Astrocyte (in vitro differentiated cells and primary cell): ENCODE measurements around the gene GNB1. TPM values are rescaled to one million over a fixed set of nuclear protein-coding genes. Genes with fewer than 3 reads are reported as not detected.

Source experiments
- DNase-seq: peaks from one replicate; pipeline ENCODE4 v3.0.0-alpha.2; 2010; ENCODE audit warnings: low read depth
- FAIRE-seq: peaks from 2 replicates; lab custom pipeline; 2011; peaks lifted over from hg19 to GRCh38; lab: Jason Lieb, UNC
- H2AFZ ChIP-seq: 2 replicates; pipeline ENCODE4 v1.6.0; 2012; ENCODE audit warnings: low read depth, low read length, inconsistent platforms
- H3K27ac ChIP-seq: 2 replicates; pipeline ENCODE4 v1.5.1; 2011; ENCODE audit warnings: low read depth, low read length, inconsistent platforms
- H3K27me3 ChIP-seq: 2 replicates; pipeline ENCODE4 v1.6.0; 2011; ENCODE audit warnings: low read length, inconsistent platforms; ENCODE audit not compliant: insufficient read depth
- H3K36me3 ChIP-seq: 2 replicates; pipeline ENCODE4 v1.5.1; 2011; ENCODE audit warnings: low read length, inconsistent platforms; ENCODE audit not compliant: insufficient read depth
- H3K4me1 ChIP-seq: 2 replicates; pipeline ENCODE4 v1.5.1; 2011; ENCODE audit warnings: low read length, inconsistent platforms; ENCODE audit not compliant: insufficient read depth
- H3K4me2 ChIP-seq: 2 replicates; pipeline ENCODE4 v1.6.0; 2012; ENCODE audit warnings: low read length, inconsistent platforms
- H3K4me3 ChIP-seq: 2 replicates; pipeline ENCODE4 v1.5.1; 2011; ENCODE audit warnings: low read depth, mild to moderate bottlenecking, low read length, inconsistent platforms; ENCODE audit not compliant: insufficient read depth
- H3K79me2 ChIP-seq: 2 replicates; pipeline ENCODE4 v1.6.0; 2012; ENCODE audit warnings: mild to moderate bottlenecking, low read length, inconsistent platforms; ENCODE audit not compliant: insufficient read depth
- H3K9ac ChIP-seq: 2 replicates; pipeline ENCODE4 v1.6.0; 2012; ENCODE audit warnings: mild to moderate bottlenecking, low read length, inconsistent platforms
- H3K9me3 ChIP-seq: 2 replicates; pipeline ENCODE4 v1.5.1; 2012; ENCODE audit warnings: low read depth, mild to moderate bottlenecking, low read length, inconsistent platforms; ENCODE audit not compliant: insufficient read depth
- H4K20me1 ChIP-seq: 2 replicates; pipeline ENCODE4 v1.6.0; 2012; ENCODE audit warnings: low read length, inconsistent platforms; ENCODE audit not compliant: insufficient read depth
- H3K27ac Mint-ChIP-seq: one replicate; pipeline ENCODE4 v1.8.0; 2021; ENCODE audit warnings: mild to moderate bottlenecking, mixed read lengths; ENCODE audit not compliant: unreplicated experiment
- H3K27me3 Mint-ChIP-seq: one replicate; pipeline ENCODE4 v1.8.0; 2021; ENCODE audit warnings: low read depth, mixed read lengths; ENCODE audit not compliant: unreplicated experiment
- H3K36me3 Mint-ChIP-seq: one replicate; pipeline ENCODE4 v1.8.0; 2021; ENCODE audit warnings: low read depth, mixed read lengths; ENCODE audit not compliant: unreplicated experiment
- H3K4me1 Mint-ChIP-seq: one replicate; pipeline ENCODE4 v1.8.0; 2021; ENCODE audit warnings: low read depth, mixed read lengths; ENCODE audit not compliant: unreplicated experiment
- H3K4me3 Mint-ChIP-seq: one replicate; pipeline ENCODE4 v1.8.0; 2021; ENCODE audit warnings: mild to moderate bottlenecking, moderate library complexity, mixed read lengths; ENCODE audit not compliant: unreplicated experiment
- H3K9me3 Mint-ChIP-seq: one replicate; pipeline ENCODE4 v1.8.0; 2021; ENCODE audit warnings: mild to moderate bottlenecking, mixed read lengths; ENCODE audit not compliant: unreplicated experiment
- EZH2 ChIP-seq: IDR thresholded peaks from 2 replicates; pipeline ENCODE4 v1.6.1; 2012; ENCODE audit warnings: mild to moderate bottlenecking, low read length, inconsistent platforms; ENCODE audit not compliant: insufficient read depth
- total RNA-seq: library from RNA; stranded (reverse); gene quantifications from 2 replicates; pipeline ENCODE4 v1.2.1, GENCODE V29; 2021
- TF ChIP-seq, protein P1 (sequence below): IDR thresholded peaks from 2 replicates; pipeline ENCODE4 v1.5.1; 2011; ENCODE audit warnings: low read depth, mild to moderate bottlenecking, inconsistent platforms, low read length, moderate library complexity; ENCODE audit not compliant: insufficient read depth

The GNB1 gene
- total RNA-seq, 1 donor from 2014 or later = 602 TPM

DNA sequence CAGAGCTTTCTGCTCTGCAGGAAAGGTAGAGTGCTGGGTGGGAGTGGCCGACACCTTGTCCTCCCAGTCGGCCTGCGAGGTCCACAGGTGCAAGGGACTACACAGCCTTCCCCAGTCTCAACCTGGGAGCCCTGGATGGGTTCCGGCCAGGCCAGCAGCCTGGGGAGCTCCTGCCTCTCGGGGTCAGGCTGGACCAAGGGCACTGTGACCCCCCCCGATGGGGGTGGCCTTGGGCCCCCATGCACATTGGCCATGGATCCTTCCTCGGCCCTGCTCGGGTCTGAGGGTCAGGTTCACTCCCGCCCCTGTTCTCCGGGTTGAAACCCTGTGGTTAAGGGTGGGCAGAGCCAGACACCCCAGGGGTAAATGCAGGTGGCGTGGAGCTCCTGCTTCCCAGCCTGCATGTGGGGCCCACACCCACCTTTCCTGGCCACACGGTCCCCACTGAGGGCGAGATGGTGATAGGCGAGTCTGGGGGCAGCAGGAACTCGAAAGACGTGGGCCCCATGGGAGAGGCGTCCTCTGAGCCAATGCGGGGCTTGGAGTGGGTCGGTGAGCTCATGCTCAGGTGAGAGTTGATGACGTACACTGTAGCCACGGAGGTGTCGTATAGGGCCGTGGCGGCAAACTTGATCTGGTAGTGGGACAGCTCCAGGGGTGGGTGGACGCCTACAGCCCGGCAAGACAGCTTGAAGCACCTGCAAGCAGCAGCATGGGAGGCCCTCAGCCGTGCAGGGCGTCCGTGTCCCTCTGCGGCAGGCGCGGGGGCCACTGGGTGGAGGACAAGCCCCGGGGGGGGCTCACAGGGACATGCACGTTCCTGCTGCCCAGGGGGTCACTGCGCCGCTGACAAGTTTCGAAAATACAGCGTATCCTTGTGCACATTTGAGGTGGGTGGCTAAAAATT is 39.0 kb upstream of the GNB1 start:
- no peak overlapping the region for H3K27ac ChIP-seq
- no peaks in the 10 kb centered on the region for H3K9me3 Mint-ChIP-seq
- H3K36me3 ChIP-seq = no peaks in the 10 kb centered on the region
- H3K79me2 ChIP-seq = no peaks in the 10 kb centered on the region
- H3K9me3 ChIP-seq = peaks cover 5% of the 10 kb centered on the region
- H3K27ac Mint-ChIP-seq = no peak overlapping the region
- no peaks in the 10 kb centered on the region for H4K20me1 ChIP-seq
- no peak overlapping the region for H3K9ac ChIP-seq
- no peaks in the 10 kb centered on the region for H3K4me1 ChIP-seq
- TF ChIP-seq EZH2 = no peak
- TF ChIP-seq, protein P1, sequence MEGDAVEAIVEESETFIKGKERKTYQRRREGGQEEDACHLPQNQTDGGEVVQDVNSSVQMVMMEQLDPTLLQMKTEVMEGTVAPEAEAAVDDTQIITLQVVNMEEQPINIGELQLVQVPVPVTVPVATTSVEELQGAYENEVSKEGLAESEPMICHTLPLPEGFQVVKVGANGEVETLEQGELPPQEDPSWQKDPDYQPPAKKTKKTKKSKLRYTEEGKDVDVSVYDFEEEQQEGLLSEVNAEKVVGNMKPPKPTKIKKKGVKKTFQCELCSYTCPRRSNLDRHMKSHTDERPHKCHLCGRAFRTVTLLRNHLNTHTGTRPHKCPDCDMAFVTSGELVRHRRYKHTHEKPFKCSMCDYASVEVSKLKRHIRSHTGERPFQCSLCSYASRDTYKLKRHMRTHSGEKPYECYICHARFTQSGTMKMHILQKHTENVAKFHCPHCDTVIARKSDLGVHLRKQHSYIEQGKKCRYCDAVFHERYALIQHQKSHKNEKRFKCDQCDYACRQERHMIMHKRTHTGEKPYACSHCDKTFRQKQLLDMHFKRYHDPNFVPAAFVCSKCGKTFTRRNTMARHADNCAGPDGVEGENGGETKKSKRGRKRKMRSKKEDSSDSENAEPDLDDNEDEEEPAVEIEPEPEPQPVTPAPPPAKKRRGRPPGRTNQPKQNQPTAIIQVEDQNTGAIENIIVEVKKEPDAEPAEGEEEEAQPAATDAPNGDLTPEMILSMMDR = no peak
- DNase-seq = no peak
- H3K4me1 Mint-ChIP-seq = no peaks in the 10 kb centered on the region
- no peak for FAIRE-seq
- H3K27me3 ChIP-seq = no peaks in the 10 kb centered on the region
- no peaks in the 10 kb centered on the region for H3K36me3 Mint-ChIP-seq
- no peak overlapping the region for H3K4me3 ChIP-seq
- peaks cover 2% of the 10 kb centered on the region for H3K27me3 Mint-ChIP-seq
- H2AFZ ChIP-seq = no peak overlapping the region
- H3K4me3 Mint-ChIP-seq = no peak overlapping the region
- H3K4me2 ChIP-seq = no peak overlapping the region

DNA sequence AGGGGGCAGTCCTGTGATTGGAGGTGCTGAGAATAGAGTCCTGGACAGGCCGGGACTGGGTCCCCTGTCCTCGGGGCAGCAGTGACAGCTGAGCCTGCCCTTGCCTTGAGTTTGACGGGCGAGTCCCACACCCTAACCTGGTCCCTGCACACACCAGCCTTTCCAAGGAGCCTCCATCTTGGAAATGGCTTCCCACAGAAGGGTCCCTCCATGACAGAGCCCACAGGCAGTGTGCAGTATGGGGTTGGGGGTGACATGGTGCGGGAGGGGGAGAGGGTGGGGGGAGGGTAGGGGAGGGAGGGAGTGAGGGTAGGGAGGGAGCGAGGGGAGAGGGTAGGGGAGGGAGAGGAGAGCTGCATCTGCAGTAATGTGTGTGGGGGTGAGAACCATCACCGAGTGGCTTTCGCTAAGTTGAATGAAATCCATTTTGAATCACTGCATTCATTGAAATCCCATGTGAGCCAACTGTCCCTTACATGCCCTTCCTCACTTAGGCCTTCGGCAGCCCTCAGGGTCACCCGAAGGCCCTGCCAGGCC is 38.3 kb upstream of the GNB1 start:
- H3K27me3 Mint-ChIP-seq = peaks cover 7% of the 10 kb centered on the region

More for the DNA sequence above, 38.3 kb upstream of the GNB1 start:
- Mint-ChIP-seq H3K9me3 (no peaks in the 10 kb centered on the region), H3K4me1 (no peaks in the 10 kb centered on the region), H3K27ac (no peak overlapping the region), H3K36me3 (no peaks in the 10 kb centered on the region), H3K4me3 (no peak overlapping the region)
- Histone ChIP-seq H3K27me3 (no peaks in the 10 kb centered on the region), H3K4me3 (no peak overlapping the region), H3K4me1 (no peaks in the 10 kb centered on the region), H3K9me3 (no peaks in the 10 kb centered on the region), H2AFZ (no peak overlapping the region), H3K36me3 (no peaks in the 10 kb centered on the region), H3K4me2 (no peak overlapping the region), H4K20me1 (no peaks in the 10 kb centered on the region), H3K79me2 (no peaks in the 10 kb centered on the region), H3K27ac (no peak overlapping the region), H3K9ac (no peak overlapping the region)
- TF ChIP-seq EZH2 = no peak
- TF ChIP-seq, protein P1 = no peak
- FAIRE-seq = no peak
- no peak for DNase-seq
